Stimulated activated naive B cell treated with anti-CD40 and anti-IgM and Interleukin-4, amounts not matched to agents 10 μg/mL and 1 μg/mL and 100 μg/mL, for 72 hours (primary cell): ENCODE results near the gene SLK.
A peak's percentile ranks its signal among the peaks of the same experiment; 100 is the strongest.

Experiments used
- ATAC-seq, 2 donors: fragments of 150-1000 bp; cut with Tn5 transposase; replicated peaks; 2 replicates each; pipeline ENCODE4 v1.10.0; 2021; ENCODE audit warnings: moderate library complexity in 1 of 2
- DNase-seq: peaks from one replicate; pipeline ENCODE4 v3.0.0; 2021
- H3K27ac Mint-ChIP-seq: one replicate; pipeline ENCODE4 v1.8.0; 2022; ENCODE audit warnings: mild to moderate bottlenecking, mixed read lengths
- H3K27me3 Mint-ChIP-seq, 2 donors: one replicate each; pipeline ENCODE4 v1.8.0; 2022; ENCODE audit warnings: mixed read lengths in 2 of 2
- H3K36me3 Mint-ChIP-seq, 2 donors: one replicate each; pipeline ENCODE4 v1.8.0; 2022; ENCODE audit warnings: mixed read lengths in 2 of 2, mild to moderate bottlenecking in 1 of 2
- H3K4me1 Mint-ChIP-seq, 2 donors: one replicate each; pipeline ENCODE4 v1.8.0; 2022; ENCODE audit warnings: mixed read lengths in 2 of 2, mild to moderate bottlenecking in 1 of 2
- H3K4me3 Mint-ChIP-seq, 2 donors: one replicate each; pipeline ENCODE4 v1.8.0; 2022; ENCODE audit warnings: mild to moderate bottlenecking in 2 of 2, mixed read lengths in 2 of 2, moderate library complexity in 1 of 2
- H3K9me3 Mint-ChIP-seq, 2 donors: one replicate each; pipeline ENCODE4 v1.8.0; 2022; ENCODE audit warnings: mixed read lengths in 2 of 2, mild to moderate bottlenecking in 1 of 2

Gene SLK

GRCh38 chr10:103930881-103931280, 36.1 kb upstream of the SLK start:
- Mint-ChIP-seq H3K9me3 (no peaks in the 10 kb centered on the region), H3K27ac (no peak overlapping the region), H3K36me3 (no peaks in the 10 kb centered on the region), H3K4me3 (no peak overlapping the region), H3K4me1 (no peaks in the 10 kb centered on the region), H3K27me3 (peaks cover 0 to 4% of the 10 kb centered on the region in 2 donors)
- ATAC-seq (no peak), DNase-seq (no peak)

- Mint-ChIP-seq H3K9me3 (no peaks in the 10 kb centered on the region), H3K4me1 (no peaks in the 10 kb centered on the region), H3K27me3 (no peaks in the 10 kb centered on the region), H3K27ac (no peak overlapping the region), H3K4me3 (no peak overlapping the region), H3K36me3 (no peaks in the 10 kb centered on the region)
- no peak for DNase-seq
- no peak for ATAC-seq
Observed at GRCh38 chr10:103931603-103932002, 35.3 kb upstream of the SLK start.

GRCh38 chr10:103932271-103932670, 34.7 kb upstream of the SLK start:
- DNase-seq: no peak
- no peak overlapping the region for H3K4me3 Mint-ChIP-seq
- H3K27me3 Mint-ChIP-seq: no peaks in the 10 kb centered on the region
- no peaks in the 10 kb centered on the region for H3K9me3 Mint-ChIP-seq
- no peak overlapping the region for H3K27ac Mint-ChIP-seq
- no peaks in the 10 kb centered on the region for H3K4me1 Mint-ChIP-seq
- no peaks in the 10 kb centered on the region for H3K36me3 Mint-ChIP-seq
- no peak for ATAC-seq

- ATAC-seq (no peak), DNase-seq (no peak)
- H3K27me3 Mint-ChIP-seq: no peaks in the 10 kb centered on the region
- H3K4me3 Mint-ChIP-seq: no peak overlapping the region
- H3K36me3 Mint-ChIP-seq: no peaks in the 10 kb centered on the region
- H3K9me3 Mint-ChIP-seq: no peaks in the 10 kb centered on the region
- no peak overlapping the region for H3K27ac Mint-ChIP-seq
- no peaks in the 10 kb centered on the region for H3K4me1 Mint-ChIP-seq
Observed at GRCh38 chr10:103932971-103933370, 34.0 kb upstream of the SLK start.

- H3K4me3 Mint-ChIP-seq: no peak overlapping the region
- ATAC-seq (no peak), DNase-seq (no peak)
- no peak overlapping the region for H3K27ac Mint-ChIP-seq
- H3K9me3 Mint-ChIP-seq: no peaks in the 10 kb centered on the region
- H3K4me1 Mint-ChIP-seq: no peaks in the 10 kb centered on the region
- H3K27me3 Mint-ChIP-seq: no peaks in the 10 kb centered on the region
- no peaks in the 10 kb centered on the region for H3K36me3 Mint-ChIP-seq
Observed at GRCh38 chr10:103933557-103934121, 33.3 kb upstream of the SLK start.

GRCh38 chr10:103934308-103934707, 32.6 kb upstream of the SLK start:
- Mint-ChIP-seq H3K36me3 (no peaks in the 10 kb centered on the region), H3K27ac (no peak overlapping the region), H3K4me3 (no peak overlapping the region), H3K9me3 (no peaks in the 10 kb centered on the region), H3K4me1 (no peaks in the 10 kb centered on the region), H3K27me3 (no peaks in the 10 kb centered on the region)
- no peak for DNase-seq
- ATAC-seq: no peak

- no peaks in the 10 kb centered on the region for H3K9me3 Mint-ChIP-seq
- H3K27ac Mint-ChIP-seq: no peak overlapping the region
- H3K4me3 Mint-ChIP-seq: no peak overlapping the region
- no peaks in the 10 kb centered on the region for H3K36me3 Mint-ChIP-seq
- DNase-seq (no peak), ATAC-seq (no peak)
- no peaks in the 10 kb centered on the region for H3K4me1 Mint-ChIP-seq
- H3K27me3 Mint-ChIP-seq: no peaks in the 10 kb centered on the region
Observed at GRCh38 chr10:103936022-103936421, 30.9 kb upstream of the SLK start.

- no peak for ATAC-seq
- peaks cover 0 to 5% of the 10 kb centered on the region in 2 donors for H3K27me3 Mint-ChIP-seq
Observed at GRCh38 chr10:103939522-103939921, 27.4 kb upstream of the SLK start.

GRCh38 chr10:103941801-103942200, 25.1 kb upstream of the SLK start:
- Mint-ChIP-seq H3K4me3 (no peak overlapping the region), H3K27ac (no peak overlapping the region), H3K27me3 (peaks cover 0 to 5% of the 10 kb centered on the region in 2 donors), H3K36me3 (no peaks in the 10 kb centered on the region), H3K9me3 (no peaks in the 10 kb centered on the region), H3K4me1 (no peaks in the 10 kb centered on the region)
- DNase-seq (no peak), ATAC-seq (no peak)

More at GRCh38 chr10:103939522-103939921, 27.4 kb upstream of the SLK start:
- H3K9me3 Mint-ChIP-seq: no peaks in the 10 kb centered on the region
- no peak for DNase-seq
- H3K36me3 Mint-ChIP-seq: no peaks in the 10 kb centered on the region
- no peak overlapping the region for H3K27ac Mint-ChIP-seq
- no peak overlapping the region for H3K4me3 Mint-ChIP-seq
- no peaks in the 10 kb centered on the region for H3K4me1 Mint-ChIP-seq

GRCh38 chr10:103942866-103943265, 24.1 kb upstream of the SLK start:
- no peak overlapping the region for H3K27ac Mint-ChIP-seq
- no peak for ATAC-seq

GRCh38 chr10:103947799-103948516, 19.0 kb upstream of the SLK start:
- DNase-seq: no peak
- H3K9me3 Mint-ChIP-seq: no peaks in the 10 kb centered on the region
- H3K4me1 Mint-ChIP-seq: peaks cover 4 to 5% of the 10 kb centered on the region in 2 donors
- ATAC-seq: peak; percentile 43 to 69
- no peak overlapping the region for H3K27ac Mint-ChIP-seq
- H3K36me3 Mint-ChIP-seq: no peaks in the 10 kb centered on the region
- no peak overlapping the region for H3K4me3 Mint-ChIP-seq
- peaks cover 6 to 13% of the 10 kb centered on the region in 2 donors for H3K27me3 Mint-ChIP-seq

More at GRCh38 chr10:103942866-103943265, 24.1 kb upstream of the SLK start:
- Mint-ChIP-seq H3K27me3 (peaks cover 0 to 7% of the 10 kb centered on the region in 2 donors), H3K4me3 (no peak overlapping the region), H3K9me3 (no peaks in the 10 kb centered on the region), H3K36me3 (no peaks in the 10 kb centered on the region), H3K4me1 (peaks cover 3% of the 10 kb centered on the region in 2 donors)
- no peak for DNase-seq

- H3K36me3 Mint-ChIP-seq: no peaks in the 10 kb centered on the region
- H3K27me3 Mint-ChIP-seq: peaks cover 6 to 12% of the 10 kb centered on the region in 2 donors
- H3K27ac Mint-ChIP-seq: no peak overlapping the region
- no peak overlapping the region for H3K4me3 Mint-ChIP-seq
- H3K9me3 Mint-ChIP-seq: no peaks in the 10 kb centered on the region
- DNase-seq: no peak
- H3K4me1 Mint-ChIP-seq: peaks cover 4 to 5% of the 10 kb centered on the region in 2 donors
- no peak for ATAC-seq
Observed at GRCh38 chr10:103949728-103950127, 17.2 kb upstream of the SLK start.

GRCh38 chr10:103951183-103951582, 15.8 kb upstream of the SLK start:
- no peaks in the 10 kb centered on the region for H3K9me3 Mint-ChIP-seq
- peaks cover 6 to 19% of the 10 kb centered on the region in 2 donors for H3K27me3 Mint-ChIP-seq
- H3K4me3 Mint-ChIP-seq: no peak overlapping the region
- H3K27ac Mint-ChIP-seq: no peak overlapping the region
- H3K36me3 Mint-ChIP-seq: no peaks in the 10 kb centered on the region
- no peak for ATAC-seq
- H3K4me1 Mint-ChIP-seq: peaks cover 4 to 5% of the 10 kb centered on the region in 2 donors
- DNase-seq: no peak

- H3K27ac Mint-ChIP-seq: no peak overlapping the region
- no peak for ATAC-seq
- H3K27me3 Mint-ChIP-seq: peaks cover 11 to 19% of the 10 kb centered on the region in 2 donors
- no peaks in the 10 kb centered on the region for H3K9me3 Mint-ChIP-seq
- H3K36me3 Mint-ChIP-seq: no peaks in the 10 kb centered on the region
- peaks cover 4 to 5% of the 10 kb centered on the region in 2 donors for H3K4me1 Mint-ChIP-seq
- DNase-seq: no peak
- no peak overlapping the region for H3K4me3 Mint-ChIP-seq
Observed at GRCh38 chr10:103951942-103952341, 15.0 kb upstream of the SLK start.

- no peak overlapping the region for H3K4me3 Mint-ChIP-seq
- H3K36me3 Mint-ChIP-seq: no peaks in the 10 kb centered on the region
- H3K27me3 Mint-ChIP-seq: peaks cover 6 to 16% of the 10 kb centered on the region in 2 donors
- ATAC-seq (no peak), DNase-seq (no peak)
- H3K9me3 Mint-ChIP-seq: no peaks in the 10 kb centered on the region
- no peaks in the 10 kb centered on the region for H3K4me1 Mint-ChIP-seq
- H3K27ac Mint-ChIP-seq: no peak overlapping the region
Observed at GRCh38 chr10:103954543-103954942, 12.4 kb upstream of the SLK start.
